ENCODE measurements around the gene SGCE.

GRCh38 chr7:94700926-94701554 is 45.1 kb upstream of the SGCE start:
- no peak for TF ChIP-seq RARB (CRISPR knock-in tag; IDR thresholded peaks at IDR 0.05)
- TF ChIP-seq OSR1 (CRISPR knock-in tag; IDR thresholded peaks at IDR 0.05), result no peak
- TF ChIP-seq, protein P1, sequence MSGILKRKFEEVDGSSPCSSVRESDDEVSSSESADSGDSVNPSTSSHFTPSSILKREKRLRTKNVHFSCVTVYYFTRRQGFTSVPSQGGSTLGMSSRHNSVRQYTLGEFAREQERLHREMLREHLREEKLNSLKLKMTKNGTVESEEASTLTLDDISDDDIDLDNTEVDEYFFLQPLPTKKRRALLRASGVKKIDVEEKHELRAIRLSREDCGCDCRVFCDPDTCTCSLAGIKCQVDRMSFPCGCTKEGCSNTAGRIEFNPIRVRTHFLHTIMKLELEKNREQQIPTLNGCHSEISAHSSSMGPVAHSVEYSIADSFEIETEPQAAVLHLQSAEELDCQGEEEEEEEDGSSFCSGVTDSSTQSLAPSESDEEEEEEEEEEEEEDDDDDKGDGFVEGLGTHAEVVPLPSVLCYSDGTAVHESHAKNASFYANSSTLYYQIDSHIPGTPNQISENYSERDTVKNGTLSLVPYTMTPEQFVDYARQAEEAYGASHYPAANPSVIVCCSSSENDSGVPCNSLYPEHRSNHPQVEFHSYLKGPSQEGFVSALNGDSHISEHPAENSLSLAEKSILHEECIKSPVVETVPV (CRISPR knock-in tag; IDR thresholded peaks at IDR 0.05), result no peak
- TF ChIP-seq SNAI2 (CRISPR knock-in tag; IDR thresholded peaks at IDR 0.05), result no peak
- TF ChIP-seq TOX (CRISPR knock-in tag; IDR thresholded peaks at IDR 0.05; ENCODE audit: borderline replicate concordance), result no peak
- no peak for TF ChIP-seq GLIS3 (CRISPR knock-in tag; IDR thresholded peaks at IDR 0.05)
- TF ChIP-seq TCF4 (CRISPR knock-in tag; IDR thresholded peaks at IDR 0.05; ENCODE audit: borderline replicate concordance), result no peak
